Ishikawa (cell line): ENCODE measurements around the gene PRKACA.

Experiments used
- CEBPB ChIP-seq: IDR thresholded peaks from 2 replicates; pipeline ENCODE4 v1.6.1; 2012
- CREB1 ChIP-seq: IDR thresholded peaks from 2 replicates; pipeline ENCODE4 v1.6.1; 2012; ENCODE audit warnings: low read depth
- EP300 ChIP-seq: IDR thresholded peaks from 2 replicates; pipeline ENCODE4 v1.6.1; 2012; ENCODE audit warnings: borderline replicate concordance
- MAX ChIP-seq: IDR thresholded peaks from 2 replicates; pipeline ENCODE4 v1.6.1; 2012
- RAD21 ChIP-seq: IDR thresholded peaks from 2 replicates; pipeline ENCODE4 v1.6.1; 2012; ENCODE audit warnings: low read depth
- REST ChIP-seq: IDR thresholded peaks from 2 replicates; pipeline ENCODE4 v1.6.1; 2012; ENCODE audit warnings: low read depth, mild to moderate bottlenecking
- TAF1 ChIP-seq: IDR thresholded peaks from 2 replicates; pipeline ENCODE4 v1.6.1; 2012; ENCODE audit warnings: low read depth, mild to moderate bottlenecking
- TEAD4 ChIP-seq: IDR thresholded peaks from 2 replicates; pipeline ENCODE4 v1.6.1; 2012
- YY1 ChIP-seq: IDR thresholded peaks from 2 replicates; pipeline ENCODE4 v1.6.1; 2012; ENCODE audit warnings: low read depth

GRCh38 chr19:14111486-14111885 is 6.1 kb downstream of the PRKACA start:
- TF ChIP-seq CEBPB (no peak), REST (no peak), MAX (no peak), YY1 (no peak), TEAD4 (no peak), TAF1 (no peak), CREB1 (no peak), RAD21 (no peak), EP300 (no peak)
